ENCODE data around the gene TGM2.

TGM2 gene

GRCh38 chr20:38165089-38165965, at the start of gene TGM2:
TGM2 (minus strand) TSS chr20:38165270; CDS start chr20:38165198, 72 bp downstream.
- peak; percentile 89 for DNase-seq

DNA sequence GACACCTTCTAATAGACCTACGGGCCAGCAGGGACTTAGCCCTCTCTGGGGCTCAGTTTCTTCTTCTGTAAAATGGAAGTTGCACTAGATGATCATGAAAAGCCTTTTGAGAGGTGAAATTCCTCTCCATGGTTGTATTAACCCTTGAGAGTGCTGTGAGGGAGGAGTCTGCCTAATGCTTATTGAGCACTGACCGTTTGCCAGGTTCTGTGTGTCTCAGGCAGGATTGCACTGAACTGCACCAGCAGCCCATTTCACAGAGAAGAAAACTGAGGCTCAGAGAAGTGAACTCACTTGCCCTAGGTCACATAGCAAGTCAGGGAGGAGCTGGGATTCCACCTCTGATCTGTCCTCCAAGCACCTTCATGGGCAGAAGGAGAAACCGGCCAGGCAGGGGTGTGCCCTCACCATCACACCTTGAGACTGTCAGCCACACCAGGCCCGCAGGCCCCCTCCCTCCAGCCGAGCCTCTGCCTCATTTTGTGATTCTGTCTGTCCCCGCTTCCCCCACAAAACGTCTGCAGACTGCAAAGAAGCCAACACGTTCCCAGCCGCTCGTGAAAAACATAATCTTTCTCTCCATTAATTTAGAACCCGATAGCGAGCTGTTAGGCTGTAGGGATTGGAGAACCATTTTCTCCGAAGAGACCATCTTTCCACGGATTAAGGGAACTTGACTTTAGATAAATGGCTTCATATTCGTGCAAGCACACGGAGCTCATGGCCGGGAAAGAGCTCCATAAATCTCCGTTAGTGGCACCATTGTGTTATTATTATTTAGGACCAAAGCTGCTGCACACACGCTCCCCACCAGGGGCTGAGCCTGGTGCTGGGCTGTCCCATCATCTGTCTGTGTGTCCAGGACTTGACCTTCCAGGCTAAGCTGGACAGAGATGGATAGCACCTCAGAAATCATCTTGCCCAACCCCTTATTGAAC, 49.5 kb upstream of the TGM2 start:
- DNase-seq = no peak

DNA sequence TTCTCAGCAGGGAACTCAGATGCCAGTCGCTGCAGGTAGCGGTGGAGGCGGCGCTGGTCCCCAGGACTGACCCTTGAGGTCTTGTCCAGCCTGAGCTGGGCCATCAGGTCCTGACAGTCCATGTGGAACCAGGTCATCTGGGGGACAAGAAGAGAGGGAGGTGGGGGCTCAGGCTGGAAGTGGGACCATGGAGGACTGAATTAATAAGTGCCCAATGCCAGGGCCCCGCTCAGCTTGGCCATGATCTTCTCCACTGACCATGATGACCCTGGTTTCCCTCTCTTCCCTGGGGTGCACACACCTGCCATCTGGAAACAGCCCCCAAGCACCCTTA, 48.5 kb upstream of the TGM2 start:
- DNase-seq = no peak

- no peak for DNase-seq
Observed at GRCh38 chr20:38212806-38213606, 47.9 kb upstream of the TGM2 start.

GRCh38 chr20:38211200-38212097, 46.4 kb upstream of the TGM2 start:
- no peak for DNase-seq

DNA sequence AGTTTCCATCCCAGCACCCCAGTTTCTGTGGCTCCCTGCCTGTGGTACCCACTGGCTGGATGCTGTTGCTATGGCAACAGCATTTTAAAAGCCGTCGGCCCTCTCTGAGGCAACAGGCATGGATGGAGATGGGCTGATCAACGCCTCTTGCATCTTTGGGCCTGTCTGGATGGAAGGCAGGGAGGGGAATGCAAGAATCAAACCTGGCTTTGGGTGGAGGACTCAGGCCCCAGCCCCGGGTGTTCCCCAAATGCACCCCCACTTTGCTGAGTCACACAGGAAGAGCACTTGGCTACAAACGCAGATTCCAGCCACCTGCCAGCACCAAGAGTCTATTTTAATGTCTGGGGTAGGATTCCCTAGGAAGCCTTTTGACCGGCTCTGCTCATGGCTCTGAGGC, 45.7 kb upstream of the TGM2 start:
- no peak for DNase-seq

DNA sequence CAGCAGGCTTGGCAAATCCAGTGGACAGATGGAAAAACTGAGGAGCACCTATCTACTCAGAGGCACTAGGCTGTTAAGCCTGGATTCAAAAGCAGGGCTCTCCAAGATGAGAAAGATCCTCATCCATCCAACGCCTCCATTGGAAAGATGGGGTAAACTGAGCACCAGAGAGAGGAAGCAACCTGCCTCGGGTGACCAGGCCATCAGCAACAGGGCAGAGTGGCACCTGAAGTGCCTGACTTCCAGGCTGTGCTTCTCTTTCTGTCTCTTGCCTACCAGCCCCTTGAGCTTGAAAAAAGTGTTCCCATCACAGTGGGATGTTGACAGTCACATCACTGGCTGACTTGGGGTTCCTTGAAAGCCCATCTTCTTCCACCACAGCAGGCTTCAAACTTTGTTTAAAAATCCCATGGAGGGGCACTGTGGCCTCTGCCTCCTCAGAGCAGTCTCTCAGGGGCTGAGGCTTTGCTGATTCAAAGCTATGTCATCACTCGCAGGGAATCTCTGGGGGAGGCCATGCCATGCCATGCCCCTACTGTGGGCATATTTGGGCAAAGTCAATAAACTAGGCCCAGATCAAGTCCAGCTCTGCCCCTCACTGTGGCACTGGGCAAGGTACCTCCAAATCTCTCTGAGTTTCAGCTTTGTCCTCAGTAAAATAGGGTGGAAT, 44.8 kb upstream of the TGM2 start:
- DNase-seq = no peak

- no peak for DNase-seq
Observed at GRCh38 chr20:38209054-38209675, 44.1 kb upstream of the TGM2 start.

GRCh38 chr20:38208523-38208922, 43.5 kb upstream of the TGM2 start:
- DNase-seq = no peak

GRCh38 chr20:38208088-38208487, 43.0 kb upstream of the TGM2 start:
- DNase-seq = no peak

DNA sequence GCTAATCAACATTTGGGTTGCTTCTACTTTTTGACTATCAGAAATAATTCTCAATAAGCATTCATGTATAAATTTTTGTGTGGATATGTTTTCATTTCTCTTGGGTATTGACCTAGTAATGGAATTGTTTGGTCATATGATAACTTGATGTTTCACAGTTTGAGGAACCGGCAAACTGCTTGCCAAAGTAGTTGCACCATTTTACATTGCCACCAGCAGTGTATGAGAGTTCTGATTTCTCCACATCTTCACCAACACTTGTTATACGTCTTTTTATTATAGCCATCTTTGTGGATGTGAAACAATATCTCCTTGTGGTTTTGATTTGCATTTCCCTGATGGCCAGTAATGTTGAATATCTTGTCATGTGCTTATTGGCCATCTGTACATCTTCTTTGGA, 42.6 kb upstream of the TGM2 start:
- no peak for DNase-seq

DNA sequence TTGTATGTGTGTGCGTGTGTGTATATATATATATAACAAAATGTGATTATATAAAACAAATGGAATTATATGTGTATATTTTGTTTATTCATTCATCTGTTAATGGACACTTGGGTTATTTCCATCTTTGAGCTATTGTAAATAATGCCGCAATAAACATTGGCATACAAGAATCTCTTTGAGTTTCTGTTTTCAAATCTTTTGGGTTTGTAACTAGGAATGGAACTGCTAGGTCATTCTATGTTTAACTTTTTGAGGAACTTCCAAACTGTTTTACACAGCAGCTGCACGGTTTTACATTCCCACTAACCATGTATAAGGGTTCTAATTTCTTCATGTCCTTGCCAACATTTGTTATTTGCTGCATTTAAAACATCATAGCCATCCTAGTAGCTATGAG, 39.9 kb upstream of the TGM2 start:
- no peak for DNase-seq

DNA sequence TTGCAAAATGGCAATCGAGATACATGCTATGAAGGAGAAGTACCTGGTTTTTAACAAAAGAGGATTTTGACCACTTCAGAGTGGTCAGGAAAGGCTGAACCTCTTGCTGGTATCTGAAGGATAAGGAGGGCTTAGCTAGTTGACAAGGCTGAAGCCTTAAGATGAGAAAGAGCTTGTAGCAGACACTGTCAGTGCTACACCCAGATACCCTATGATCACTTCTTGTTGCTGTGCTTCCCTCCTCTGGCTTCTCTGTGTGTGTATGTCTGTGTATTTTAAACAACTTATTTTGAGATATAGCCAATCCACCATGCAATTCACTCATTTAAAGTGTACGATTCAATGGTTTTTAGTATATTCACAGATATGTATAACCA, 38.9 kb upstream of the TGM2 start:
- DNase-seq = no peak

- DNase-seq = no peak
Observed at GRCh38 chr20:38203337-38203980, 38.4 kb upstream of the TGM2 start.

GRCh38 chr20:38202982-38203293, 37.9 kb upstream of the TGM2 start:
- DNase-seq = no peak

DNA sequence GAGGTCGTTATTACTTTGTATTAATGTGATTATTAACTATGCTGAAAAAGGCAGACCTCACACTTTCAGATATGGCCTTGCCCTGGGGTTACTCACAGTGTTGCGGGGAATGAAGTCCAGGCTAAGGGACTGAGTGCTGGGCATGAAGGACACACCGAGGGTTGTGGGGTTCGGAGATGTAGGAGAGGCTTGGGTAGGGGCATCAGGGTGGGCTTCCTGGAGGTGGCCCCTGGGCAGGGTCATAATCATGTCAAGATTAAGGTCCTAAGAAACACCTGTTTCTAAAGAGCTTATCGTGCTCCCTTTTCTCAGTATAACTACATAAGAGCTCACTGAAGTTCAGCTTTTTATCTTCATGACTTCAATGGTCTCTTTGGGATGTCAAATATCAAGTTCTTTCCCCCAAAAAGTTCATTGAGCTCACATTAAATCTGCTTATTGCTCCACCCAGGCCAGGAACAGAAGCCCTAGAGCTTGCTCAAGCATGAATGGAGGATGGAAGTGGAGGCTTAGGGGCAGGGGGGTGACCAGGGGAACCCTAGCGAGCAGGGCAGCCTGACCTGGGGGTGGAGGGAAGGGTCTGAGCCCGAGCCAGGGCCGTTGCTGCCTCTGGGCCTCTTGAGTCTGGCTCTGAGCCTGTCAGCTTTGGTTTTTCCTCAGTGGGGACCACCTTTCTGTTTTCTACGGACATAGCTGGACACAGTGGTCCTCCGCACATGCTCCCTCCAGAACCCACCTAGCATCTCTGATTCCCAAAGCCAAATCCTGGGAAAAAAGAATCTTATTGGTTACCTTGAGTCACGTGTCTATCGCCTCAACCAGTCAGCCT, 37.3 kb upstream of the TGM2 start:
- DNase-seq = no peak

DNA sequence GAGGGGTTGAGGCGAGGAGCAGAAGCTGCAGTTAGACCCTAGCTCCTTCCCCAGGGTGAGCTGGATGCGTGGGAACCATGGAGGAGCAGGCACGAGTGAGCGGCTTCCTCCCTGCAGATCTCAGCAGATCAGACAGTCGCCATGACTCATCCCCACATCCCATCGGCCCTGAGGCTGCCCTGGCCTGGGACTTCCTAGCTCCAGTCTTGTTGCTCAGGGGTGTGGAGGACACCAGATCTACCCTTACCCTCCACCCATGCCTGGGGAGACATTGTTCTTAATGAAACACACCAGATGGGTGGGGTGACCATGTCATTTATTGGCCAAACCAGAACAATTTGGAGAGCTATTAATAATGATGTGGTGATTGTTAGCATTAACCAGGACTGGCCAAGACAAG, 36.3 kb upstream of the TGM2 start:
- no peak for DNase-seq

- DNase-seq = no peak
Observed at GRCh38 chr20:38200646-38201045, 35.6 kb upstream of the TGM2 start.

GRCh38 chr20:38199501-38200390, 34.7 kb upstream of the TGM2 start:
- DNase-seq = no peak

Measured in hematopoietic multipotent progenitor cell treated with erythropoietin and hydrocortisone succinate and interleukin-3 and kit ligand, for 6 days (in vitro differentiated cells).